Suprapubic skin (tissue), 4 donors: Measurements from ENCODE around the gene POMT2. TPM values are rescaled to one million over a fixed set of nuclear protein-coding genes. Genes with fewer than 3 reads are reported as not detected.
"Not testable (repeated sequence)": the region's sequence is repeated elsewhere in the genome, so short reads cannot be mapped to it uniquely, and the experiment has no call there.

Source experiments
- DNase-seq, 2 donors: peaks; one replicate each; pipeline ENCODE4 v3.0.0-alpha.2; 2019; ENCODE audit warnings: low spot score in 2 of 2
- H3K27ac ChIP-seq: fragments of 200-600 bp; sonication (generic); one replicate; pipeline ENCODE4 v1.5.1; 2019
- H3K27me3 ChIP-seq: fragments of 200-600 bp; sonication (generic); one replicate; pipeline ENCODE4 v1.5.1; 2019
- H3K36me3 ChIP-seq: fragments of 200-600 bp; sonication (generic); one replicate; pipeline ENCODE4 v1.5.1; 2019
- H3K4me1 ChIP-seq: fragments of 200-600 bp; sonication (generic); one replicate; pipeline ENCODE4 v1.5.1; 2019
- H3K4me3 ChIP-seq: fragments of 200-600 bp; sonication (generic); one replicate; pipeline ENCODE4 v1.5.1; 2019; ENCODE audit warnings: mild to moderate bottlenecking
- H3K9me3 ChIP-seq: fragments of 200-600 bp; sonication (generic); one replicate; pipeline ENCODE4 v1.5.1; 2019
- CTCF ChIP-seq, 2 donors: fragments of 200-600 bp in 1 of 2; fragments of 450-650 bp in 1 of 2; sonication (generic) in 1 of 2; IDR thresholded peaks; one replicate each; pipeline ENCODE4 v1.5.1; 2016 to 2019; ENCODE audit warnings: antibody characterized with exemption in 2 of 2, mild to moderate bottlenecking in 1 of 2, moderate library complexity in 1 of 2
- EP300 ChIP-seq: sonication (generic); formaldehyde crosslinking; IDR thresholded peaks from one replicate; pipeline ENCODE4 v1.6.1; 2017; ENCODE audit warnings: antibody characterized with exemption
- POLR2A ChIP-seq, 2 donors: fragments of 450-650 bp; IDR thresholded peaks; one replicate each; pipeline ENCODE4 v1.6.1; 2017; ENCODE audit warnings: antibody characterized with exemption in 2 of 2, mild to moderate bottlenecking in 2 of 2, moderate library complexity in 2 of 2
- POLR2AphosphoS5 ChIP-seq, 3 donors: sonication (generic); formaldehyde crosslinking; IDR thresholded peaks; one replicate each; pipeline ENCODE4 v1.6.1; 2017; ENCODE audit warnings: antibody characterized with exemption in 3 of 3
- WGBS: methylation state at CpG from one replicate; pipeline ENCODE4 v1.1.5; 2018; 5-methylcytosine and 5-hydroxymethylcytosine counted together
- total RNA-seq, 4 donors: library from RNA; depleted of rRNA; stranded (reverse); fragments of >200 nt; gene quantifications; one replicate each; pipeline ENCODE4 v1.1.0, GENCODE V29; 2016

Gene POMT2
- total RNA-seq, 4 donors from 2014 or later: 16.3 to 72.0 (median 19.4) TPM

GRCh38 chr14:77324289-77324688, 3.6 kb upstream of the POMT2 start:
- Histone ChIP-seq H3K9me3 (no peaks in the 10 kb centered on the region), H3K27me3 (no peaks in the 10 kb centered on the region), H3K27ac (no peak overlapping the region), H3K36me3 (no peaks in the 10 kb centered on the region), H3K4me1 (peaks cover 18% of the 10 kb centered on the region), H3K4me3 (no peak overlapping the region)
- no peak for DNase-seq
- 89% methylated on average over 3 of the region's 3 CpGs for WGBS
- TF ChIP-seq CTCF (IDR thresholded peaks at IDR 0.05): no peak
- no peak for TF ChIP-seq POLR2AphosphoS5 (IDR thresholded peaks at IDR 0.05)
- TF ChIP-seq EP300: no peak
- TF ChIP-seq POLR2A (IDR thresholded peaks at IDR 0.05): no peak

- DNase-seq: no peak
- no peak for TF ChIP-seq POLR2A (IDR thresholded peaks at IDR 0.05)
- no peak for TF ChIP-seq POLR2AphosphoS5 (IDR thresholded peaks at IDR 0.05)
- no peak for TF ChIP-seq CTCF (IDR thresholded peaks at IDR 0.05)
- no peak for TF ChIP-seq EP300
- no peaks in the 10 kb centered on the region for H3K27me3 ChIP-seq
- H3K36me3 ChIP-seq: no peaks in the 10 kb centered on the region
- H3K4me3 ChIP-seq: no peak overlapping the region
- H3K9me3 ChIP-seq: no peaks in the 10 kb centered on the region
- no peak overlapping the region for H3K27ac ChIP-seq
- 91% methylated on average over 4 of the region's 4 CpGs for WGBS
- peaks cover 25% of the 10 kb centered on the region for H3K4me1 ChIP-seq
Observed at GRCh38 chr14:77323571-77323970, 2.9 kb upstream of the POMT2 start.

DNA sequence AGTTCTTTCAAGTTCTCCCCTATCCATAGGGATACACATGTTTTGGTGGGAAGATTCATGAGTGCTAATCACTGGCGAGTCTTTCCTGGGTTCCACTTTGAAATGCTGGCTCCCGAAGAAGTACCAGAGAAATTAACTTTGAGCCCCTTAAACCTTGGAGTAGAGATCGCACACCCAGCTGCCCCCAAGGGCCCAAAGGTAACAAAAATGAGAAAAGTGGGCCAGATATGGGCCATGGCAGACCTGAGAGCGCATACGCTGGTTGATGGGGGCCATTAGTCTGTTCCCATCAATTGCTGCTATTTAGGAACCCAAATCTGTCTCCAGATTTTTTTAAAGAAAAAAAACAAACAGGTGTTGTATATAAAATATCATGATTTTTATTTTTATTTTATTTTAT, 2.3 kb upstream of the POMT2 start:
- no peaks in the 10 kb centered on the region for H3K36me3 ChIP-seq
- no peak for DNase-seq
- H3K4me3 ChIP-seq: no peak overlapping the region
- 100% methylated on average over 5 of the region's 5 CpGs for WGBS
- H3K27me3 ChIP-seq: no peaks in the 10 kb centered on the region
- no peak overlapping the region for H3K27ac ChIP-seq
- peaks cover 25% of the 10 kb centered on the region for H3K4me1 ChIP-seq
- no peaks in the 10 kb centered on the region for H3K9me3 ChIP-seq
- no peak for TF ChIP-seq CTCF (IDR thresholded peaks at IDR 0.05)

DNA sequence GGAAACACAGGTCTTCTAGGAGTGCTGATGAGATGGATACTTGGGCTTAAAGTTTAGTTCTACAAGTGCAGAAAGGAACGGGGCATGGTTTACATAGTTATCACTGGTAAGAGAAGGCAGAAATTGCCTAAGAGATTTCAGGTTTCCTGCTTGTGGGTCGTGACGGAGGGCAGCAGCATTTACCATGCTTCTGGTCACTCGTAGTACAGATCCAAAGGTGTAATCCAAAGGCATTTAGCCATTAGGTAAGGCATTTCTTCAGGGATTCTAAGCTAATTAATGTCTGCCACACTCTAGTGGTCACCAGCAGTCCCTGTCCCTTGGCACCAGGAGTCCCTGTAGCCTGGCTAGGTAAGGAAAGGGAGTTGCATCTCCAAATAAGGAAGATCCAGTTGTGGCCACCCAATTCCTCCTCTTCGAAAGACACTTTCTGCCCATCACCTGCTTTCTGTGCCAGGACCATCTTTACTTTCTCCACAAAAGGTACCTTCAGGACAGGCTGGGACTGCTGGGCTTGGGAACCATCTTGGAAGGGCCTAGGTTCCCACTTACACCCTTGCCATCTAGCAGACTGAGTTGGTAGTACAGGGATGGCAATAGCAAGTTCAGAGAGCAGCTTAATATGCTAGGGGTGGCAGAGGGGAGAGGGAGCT, 1.7 kb upstream of the POMT2 start:
- 70% methylated on average over 5 of the region's 5 CpGs for WGBS
- no peak overlapping the region for H3K27ac ChIP-seq
- H3K9me3 ChIP-seq: no peaks in the 10 kb centered on the region
- peak overlapping the region; percentile 94 for H3K4me3 ChIP-seq
- H3K27me3 ChIP-seq: no peaks in the 10 kb centered on the region
- TF ChIP-seq CTCF (IDR thresholded peaks at IDR 0.05) (no peak), POLR2AphosphoS5 (IDR thresholded peaks at IDR 0.05) (no peak), POLR2A (IDR thresholded peaks at IDR 0.05) (no peak), EP300 (no peak)
- H3K4me1 ChIP-seq: peaks cover 29% of the 10 kb centered on the region
- no peaks in the 10 kb centered on the region for H3K36me3 ChIP-seq
- DNase-seq: peak; percentile 28 to 53

DNA sequence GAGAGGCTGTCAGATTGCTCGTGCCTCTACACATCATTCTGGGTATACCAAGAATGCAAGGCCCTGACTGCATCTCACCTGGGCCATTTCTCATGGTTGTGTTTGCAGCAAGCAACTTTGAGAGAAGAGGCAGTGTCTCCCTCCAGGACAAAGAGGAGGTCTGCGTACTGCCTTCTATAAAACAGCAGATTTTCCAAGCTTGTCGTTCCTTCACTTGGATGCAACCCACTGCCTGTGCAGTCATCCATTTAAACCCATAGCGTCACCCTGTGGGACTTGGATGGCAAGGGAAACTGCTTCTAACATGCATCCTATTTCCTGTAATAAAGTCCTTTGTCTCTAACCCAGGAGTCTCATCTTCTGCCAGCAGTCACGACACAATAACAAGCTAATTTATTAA, 1.3 kb downstream of the POMT2 start:
- no peak for TF ChIP-seq CTCF (IDR thresholded peaks at IDR 0.05)
- Histone ChIP-seq H3K27me3 (no peaks in the 10 kb centered on the region), H3K36me3 (no peaks in the 10 kb centered on the region), H3K9me3 (no peaks in the 10 kb centered on the region), H3K4me1 (peaks cover 54% of the 10 kb centered on the region), H3K27ac (no peak overlapping the region), H3K4me3 (peak overlapping the region; percentile 94)
- WGBS: 17% methylated on average over 5 of the region's 5 CpGs
- DNase-seq: peak in 1 of 2 donors; percentile 16

GRCh38 chr14:77318756-77319155, 1.9 kb downstream of the POMT2 start:
- H3K4me3 ChIP-seq, H3K27ac ChIP-seq, H3K27me3 ChIP-seq, H3K9me3 ChIP-seq, H3K36me3 ChIP-seq: not testable (repeated sequence)
- DNase-seq: peak in 1 of 2 donors; percentile 57
- WGBS: 91% methylated on average over 11 of the region's 11 CpGs
- peaks cover 61% of the 10 kb centered on the region for H3K4me1 ChIP-seq
